HepG2 (cell line): ENCODE data around the gene SEMA3F. TPM values are rescaled to one million over a fixed set of nuclear protein-coding genes. Genes with fewer than 3 reads are reported as not detected.
A peak's percentile ranks its signal among the peaks of the same experiment; 100 is the strongest.

Experiments used
- ADNP ChIP-seq: sonication (generic); formaldehyde crosslinking; IDR thresholded peaks from 2 replicates; pipeline ENCODE4 v1.4.0; 2020; ENCODE audit warnings: missing genetic modification reagents
- CENPX ChIP-seq: sonication (generic); formaldehyde crosslinking; IDR thresholded peaks from 2 replicates; pipeline ENCODE4 v1.9.0; 2021; ENCODE audit warnings: mild to moderate bottlenecking, missing genetic modification reagents, moderate library complexity
- DNMT1 ChIP-seq: sonication (generic); formaldehyde crosslinking; IDR thresholded peaks from 2 replicates; pipeline ENCODE4 v1.5.1; 2020; ENCODE audit warnings: mild to moderate bottlenecking, missing genetic modification reagents
- FOXA3 ChIP-seq: IDR thresholded peaks from 2 replicates; pipeline ENCODE4 v1.6.1; 2016; ENCODE audit warnings: missing genetic modification reagents, missing compliant biosample characterization
- KAT7 ChIP-seq: IDR thresholded peaks from 2 replicates; pipeline ENCODE4 v1.6.1; 2018; ENCODE audit warnings: borderline replicate concordance, missing compliant biosample characterization
- KLF6 ChIP-seq: IDR thresholded peaks from 2 replicates; pipeline ENCODE4 v1.8.0; 2016; ENCODE audit warnings: missing biosample characterization, missing genetic modification reagents
- KMT2A ChIP-seq: sonication (generic); formaldehyde crosslinking; IDR thresholded peaks from 2 replicates; pipeline ENCODE4 v1.4.0; 2020; ENCODE audit warnings: missing genetic modification reagents
- MTF1 ChIP-seq: sonication (generic); formaldehyde crosslinking; IDR thresholded peaks from 2 replicates; pipeline ENCODE4 v1.5.0; 2020; ENCODE audit warnings: missing genetic modification reagents
- MYPOP ChIP-seq: sonication (generic); formaldehyde crosslinking; IDR thresholded peaks from 2 replicates; pipeline ENCODE4 v1.8.1; 2023; ENCODE audit warnings: mild to moderate bottlenecking, moderate library complexity, missing genetic modification reagents
- NCOA2 ChIP-seq: sonication (generic); formaldehyde crosslinking; IDR thresholded peaks from 2 replicates; pipeline ENCODE4 v1.8.0; 2022; ENCODE audit warnings: inconsistent platforms
- POLR2AphosphoS5 ChIP-seq: IDR thresholded peaks from 2 replicates; pipeline ENCODE4 v1.6.1; 2012; ENCODE audit warnings: low read depth, low read length
- SRSF1 ChIP-seq: fragments of 200-400 bp; formaldehyde crosslinking; optimal IDR thresholded peaks from 2 replicates; pipeline ENCODE3; 2017; ENCODE audit warnings: mild to moderate bottlenecking, low read depth, low read length, moderate library complexity
- THYN1 ChIP-seq: sonication (generic); formaldehyde crosslinking; IDR thresholded peaks from 2 replicates; pipeline ENCODE4 v1.8.1; 2023; ENCODE audit warnings: low read depth, mild to moderate bottlenecking, moderate library complexity, missing genetic modification reagents, borderline replicate concordance
- ZBTB14 ChIP-seq: sonication (generic); formaldehyde crosslinking; IDR thresholded peaks from 2 replicates; pipeline ENCODE4 v1.4.0; 2020; ENCODE audit warnings: missing genetic modification reagents
- ZBTB2 ChIP-seq: sonication (generic); formaldehyde crosslinking; IDR thresholded peaks from 2 replicates; pipeline ENCODE4 v1.8.0; 2022; ENCODE audit warnings: low read depth, missing genetic modification reagents
- ZHX2 ChIP-seq, 2 experiments: sonication (generic) in 1 of 2; formaldehyde crosslinking in 1 of 2; IDR thresholded peaks; 2 replicates each; pipeline versions ENCODE4 v1.6.1 to v1.9.0; 2014 to 2022; ENCODE audit warnings: antibody characterized with exemption in 1 of 2, borderline replicate concordance in 1 of 2, inconsistent platforms in 1 of 2, low read depth in 1 of 2, missing genetic modification reagents in 1 of 2
- ZNF225 ChIP-seq: sonication (generic); formaldehyde crosslinking; IDR thresholded peaks from 2 replicates; pipeline ENCODE4 v1.4.0; 2020; ENCODE audit warnings: mild to moderate bottlenecking, missing genetic modification reagents
- ZNF337 ChIP-seq: sonication (generic); formaldehyde crosslinking; IDR thresholded peaks from 2 replicates; pipeline ENCODE4 v1.5.1; 2020; ENCODE audit warnings: missing genetic modification reagents, low read depth, mild to moderate bottlenecking, borderline replicate concordance
- ZNF350 ChIP-seq: sonication (generic); formaldehyde crosslinking; IDR thresholded peaks from 2 replicates; pipeline ENCODE4 v1.4.0; 2020; ENCODE audit warnings: mild to moderate bottlenecking, low read depth, missing genetic modification reagents, borderline replicate concordance
- polyA plus RNA-seq, 8 experiments: library from polyadenylated mRNA; depleted of rRNA in 3 of 8; stranded (reverse) in 7 of 8; unstranded in 1 of 8; fragments of >200 nt; fragmentation: Illumina TruSeq in 4 of 8; extraction: Trizol in 4 of 8; gene quantifications; 2 replicates each; pipeline versions ENCODE4 v1.2.1 to v1.2.3, GENCODE V29; 2011 to 2016; ENCODE audit warnings: low read depth in 4 of 8, missing spikeins in 1 of 8, mixed read lengths in 1 of 8; ENCODE audit not compliant: insufficient read depth in 1 of 8
- total RNA-seq, 5 experiments: library from RNA; depleted of rRNA; stranded (reverse); fragments of >200 nt; fragmentation: Illumina TruSeq; extraction: Trizol; gene quantifications; 2 replicates each; pipeline ENCODE4 v1.2.3, GENCODE V29; 2016; ENCODE audit warnings: low read depth in 1 of 5

SEMA3F gene
- total and polyA plus RNA-seq, 2 of the 13 experiments (the other 11 are each of a cell fraction or from before 2014, with no cell fraction given): 7.6 to 17.2 TPM

GRCh38 chr3:50195501-50196252 is 40.6 kb downstream of the SEMA3F start (continued):
- TF ChIP-seq ZHX2 (IDR thresholded peaks at IDR 0.05; ENCODE audit: low read depth) (0 out of 2 replicates have a peak, but pooled peaks have one; percentile 19), ZHX2 (CRISPR knock-in tag; IDR thresholded peaks at IDR 0.05; ENCODE audit: borderline replicate concordance) (0 out of 2 replicates have a peak, but pooled peaks have one; percentile 44), DNMT1 (no peak), MYPOP (CRISPR knock-in tag) (peak; percentile 50; the same call in 1 of the 2 replicates), KLF6 (CRISPR knock-in tag) (peak; percentile 85), CENPX (CRISPR knock-in tag) (no peak), ZBTB14 (CRISPR knock-in tag) (no peak), ZNF337 (CRISPR knock-in tag) (0 out of 2 replicates have a peak, but pooled peaks have one; percentile 93), FOXA3 (CRISPR knock-in tag) (peak; percentile 79), ZNF225 (CRISPR knock-in tag) (no peak), ZNF350 (CRISPR knock-in tag) (peak; percentile 92; the same call in 1 of the 2 replicates), KMT2A (CRISPR knock-in tag) (no peak), MTF1 (CRISPR knock-in tag) (no peak), ADNP (CRISPR knock-in tag) (no peak), NCOA2 (CRISPR knock-in tag) (peak; percentile 71), ZBTB2 (CRISPR knock-in tag) (peak; percentile 72; the same call in 1 of the 2 replicates), THYN1 (CRISPR knock-in tag) (no peak), SRSF1 (peak; percentile 67), POLR2AphosphoS5 (peak; percentile 84), KAT7 (CRISPR knock-in tag) (no peak)
